ENCODE results near the gene SPATS2.

The SPATS2 gene

GRCh38 chr12:49342914-49343731, 24.1 kb upstream of the SPATS2 start:
- Histone ChIP-seq H3K27ac (no peak overlapping the region), H3K4me3 (ENCODE audit: low read depth, low read length) (peak overlapping the region; percentile 42)
- peak; percentile 33 for DNase-seq

GRCh38 chr12:49344486-49345050, 22.7 kb upstream of the SPATS2 start:
- TF ChIP-seq CTCF (IDR thresholded peaks at IDR 0.05; ENCODE audit: low read depth, low read length), result no peak
- Histone ChIP-seq H3K36me3 (no peaks in the 10 kb centered on the region), H3K27ac (no peak overlapping the region), H3K27me3 (ENCODE audit: insufficient read depth, low read depth, severe bottlenecking) (peaks cover 58% of the 10 kb centered on the region), H3K9me3 (ENCODE audit: severe bottlenecking) (no peaks in the 10 kb centered on the region), H3K4me3 (ENCODE audit: low read depth, low read length) (peak overlapping the region; percentile 26)
- DNase-seq, result no peak

More at GRCh38 chr12:49342914-49343731, 24.1 kb upstream of the SPATS2 start:
- Histone ChIP-seq H3K9me3 (ENCODE audit: severe bottlenecking) (no peaks in the 10 kb centered on the region), H3K27me3 (ENCODE audit: insufficient read depth, low read depth, severe bottlenecking) (peaks cover 58% of the 10 kb centered on the region), H3K36me3 (no peaks in the 10 kb centered on the region)
- no peak for TF ChIP-seq CTCF (IDR thresholded peaks at IDR 0.05; ENCODE audit: low read depth, low read length)

- peak; percentile 60 for DNase-seq
- H3K9me3 ChIP-seq (ENCODE audit: severe bottlenecking), result no peaks in the 10 kb centered on the region
- no peak overlapping the region for H3K27ac ChIP-seq
- H3K36me3 ChIP-seq, result no peaks in the 10 kb centered on the region
- H3K4me3 ChIP-seq (ENCODE audit: low read depth, low read length), result peak overlapping the region; percentile 32
- H3K27me3 ChIP-seq (ENCODE audit: insufficient read depth, low read depth, severe bottlenecking), result peaks cover 58% of the 10 kb centered on the region
- no peak for TF ChIP-seq CTCF (IDR thresholded peaks at IDR 0.05; ENCODE audit: low read depth, low read length)
These were observed 22.0 kb upstream of the SPATS2 start for GRCh38 chr12:49345051-49345824.

- TF ChIP-seq CTCF (IDR thresholded peaks at IDR 0.05; ENCODE audit: low read depth, low read length), result no peak
- Histone ChIP-seq H3K27me3 (ENCODE audit: insufficient read depth, low read depth, severe bottlenecking) (peaks cover 58% of the 10 kb centered on the region), H3K36me3 (no peaks in the 10 kb centered on the region), H3K9me3 (ENCODE audit: severe bottlenecking) (no peaks in the 10 kb centered on the region), H3K4me3 (ENCODE audit: low read depth, low read length) (peak overlapping the region; percentile 32), H3K27ac (no peak overlapping the region)
- DNase-seq, result no peak
These were observed 21.2 kb upstream of the SPATS2 start for GRCh38 chr12:49345825-49346658.

GRCh38 chr12:49346659-49347310, 20.5 kb upstream of the SPATS2 start, which contains the start of gene DNAJC22:
TSS of gene DNAJC22 (plus strand) at chr12:49346888. CDS start at chr12:49348873, 1,985 bp downstream.
- Histone ChIP-seq H3K36me3 (no peaks in the 10 kb centered on the region), H3K27ac (no peak within 1 kb of the TSS), H3K27me3 (ENCODE audit: insufficient read depth, low read depth, severe bottlenecking) (peaks cover 53% of the 10 kb centered on the region), H3K9me3 (ENCODE audit: severe bottlenecking) (no peaks in the 10 kb centered on the region), H3K4me3 (ENCODE audit: low read depth, low read length) (peak within 1 kb of the TSS; percentile 32)
- no peak for TF ChIP-seq CTCF (IDR thresholded peaks at IDR 0.05; ENCODE audit: low read depth, low read length)
- peak; percentile 39 for DNase-seq
